Liver (tissue), 3 donors: ENCODE data around the gene HIPK2.

ENCODE experiments used
- CTCF ChIP-seq: fragments of 150-350 bp; IDR thresholded peaks from 2 replicates; pipeline ENCODE4 v1.5.1; 2017; ENCODE audit warnings: improper control_type of control experiment, low read depth, low read length; ENCODE audit not compliant: missing input control
- EGR1 ChIP-seq, 2 donors: IDR thresholded peaks; 2 replicates each; pipeline ENCODE4 v1.6.1; 2016 to 2018; ENCODE audit warnings: antibody characterized with exemption in 2 of 2, low read depth in 2 of 2
- GABPA ChIP-seq, 2 donors: IDR thresholded peaks in 1 of 2; conservative IDR thresholded peaks in 1 of 2; 2 replicates each; pipeline ENCODE4 v1.6.1; 2016; ENCODE audit warnings: antibody characterized with exemption in 2 of 2, mild to moderate bottlenecking in 1 of 2, moderate library complexity in 1 of 2
- HNF4A ChIP-seq, 2 donors: conservative IDR thresholded peaks; 2 replicates each; pipeline ENCODE4 v1.6.1; 2016; ENCODE audit warnings: antibody characterized with exemption in 2 of 2, mild to moderate bottlenecking in 2 of 2
- HNF4G ChIP-seq: IDR thresholded peaks from 2 replicates; pipeline ENCODE4 v1.6.1; 2016; ENCODE audit warnings: antibody characterized with exemption
- RAD21 ChIP-seq, 2 donors: IDR thresholded peaks; 2 replicates each; pipeline ENCODE4 v1.6.1; 2016; ENCODE audit warnings: antibody characterized with exemption in 2 of 2, mild to moderate bottlenecking in 2 of 2
- REST ChIP-seq: IDR thresholded peaks from 2 replicates; pipeline ENCODE4 v1.6.1; 2016; ENCODE audit warnings: antibody characterized with exemption, mild to moderate bottlenecking
- SP1 ChIP-seq: IDR thresholded peaks from 2 replicates; pipeline ENCODE4 v1.6.1; 2018; ENCODE audit warnings: antibody characterized with exemption, mild to moderate bottlenecking
- TAF1 ChIP-seq: conservative IDR thresholded peaks from 2 replicates; pipeline ENCODE4 v1.6.1; 2016; ENCODE audit warnings: antibody characterized with exemption, mild to moderate bottlenecking
- YY1 ChIP-seq: IDR thresholded peaks from 2 replicates; pipeline ENCODE4 v1.6.1; 2016; ENCODE audit warnings: antibody characterized with exemption, mild to moderate bottlenecking
- ZBTB33 ChIP-seq: IDR thresholded peaks from 2 replicates; pipeline ENCODE4 v1.6.1; 2016; ENCODE audit warnings: antibody characterized with exemption
- donor health status: healthy.
- donor health status: healthy.

- TF ChIP-seq CTCF (no peak), GABPA (IDR thresholded peaks at IDR 0.05 in 1 of 2, conservative IDR thresholded peaks at IDR 0.05 in 1 of 2) (no peak), SP1 (no peak), REST (no peak), HNF4A (conservative IDR thresholded peaks at IDR 0.05) (no peak), EGR1 (IDR thresholded peaks at IDR 0.05; ENCODE audit: low read depth in 2 of 2) (no peak), RAD21 (IDR thresholded peaks at IDR 0.05) (no peak), YY1 (no peak), TAF1 (no peak), HNF4G (no peak), ZBTB33 (no peak)
Observed at GRCh38 chr7:139600306-139600705, 177.5 kb downstream of the HIPK2 start.
